HCT116 (cell line): Measurements from ENCODE around the gene ASRGL1. TPM values are rescaled to one million over a fixed set of nuclear protein-coding genes. Genes with fewer than 3 reads are reported as not detected.
A peak's percentile ranks its signal among the peaks of the same experiment; 100 is the strongest.

Source experiments
- ATAC-seq: fragments of 200-7000 bp; cut with Tn5 transposase; 2 replicates; pipeline ENCODE4 v1.9.1; 2020; ENCODE audit warnings: mild to moderate bottlenecking, moderate library complexity
- Bru-seq: library from RNA; stranded (reverse); fragments of 400-500 nt; gene quantifications from one replicate; lab custom pipeline; 2021; lab: Mats Ljungman, UMichigan
- BruChase-seq, 2 experiments: library from RNA; stranded (reverse); fragments of 400-500 nt; gene quantifications; one replicate each; lab custom pipeline; 2021; lab: Mats Ljungman, UMichigan
- BruUV-seq: library from RNA; stranded (reverse); fragments of 400-500 nt; replicated peaks from 2 replicates; lab custom pipeline; 2021; lab: Mats Ljungman, UMichigan
- CTCF ChIA-PET: fragments of 300-600 bp; sonication (Branson Sonifier 250); formaldehyde crosslinking; loops from one replicate; lab custom pipeline; 2021; ENCODE audit warnings: antibody characterized with exemption; lab: Charles Lee
- POLR2A ChIA-PET: fragments of 300-600, 350-600 bp; sonication (Branson Sonifier 250); formaldehyde crosslinking; loops from one replicate; lab custom pipeline; 2021; ENCODE audit warnings: antibody characterized with exemption; lab: Charles Lee
- RAD21 ChIA-PET, 2 experiments: fragments of 300-600 bp; sonication (Branson Sonifier 250); formaldehyde crosslinking; loops; one replicate each; lab custom pipeline; 2023; ENCODE audit warnings: low total read pairs in 2 of 2; ENCODE audit not compliant: uncharacterized antibody in 2 of 2, unreplicated experiment in 2 of 2, low non-redundant PET in 1 of 2; lab: Charles Lee
- DNase-seq: peaks from one replicate; pipeline ENCODE4 v3.0.0-alpha.2; 2010; ENCODE audit warnings: low read depth, low spot score
- H2AFZ ChIP-seq: fragments of 200-600 bp; shearing (Covaris generic), sonication (generic); 2 replicates; pipeline ENCODE4 v1.6.1; 2017; ENCODE audit warnings: low read depth, mixed run types, mixed read lengths, antibody characterized with exemption, low read length; ENCODE audit not compliant: poor library complexity, severe bottlenecking
- H3K27ac ChIP-seq: 2 replicates; pipeline ENCODE4 v1.5.1; 2012; ENCODE audit warnings: low read depth, low read length
- H3K27me3 ChIP-seq: fragments of 200-600 bp; sonication (generic); 2 replicates; pipeline ENCODE4 v1.6.1; 2016; ENCODE audit warnings: mixed run types, low read length, mixed read lengths; ENCODE audit not compliant: insufficient read depth
- H3K36me3 ChIP-seq, 2 experiments: fragments of 200-500 bp in 1 of 2; fragments of 200-600 bp in 1 of 2; sonication (Bioruptor generic) in 1 of 2; sonication (generic) in 1 of 2; 2 replicates each; pipeline versions ENCODE4 v1.5.1 to v1.6.1; 2014 to 2016; ENCODE audit warnings: low read length in 2 of 2, inconsistent platforms in 1 of 2, mixed read lengths in 1 of 2, mixed run types in 1 of 2; ENCODE audit not compliant: insufficient read depth in 2 of 2, control insufficient read depth in 1 of 2
- H3K4me1 ChIP-seq, 2 experiments: fragments of 200-600 bp in 1 of 2; sonication (generic) in 1 of 2; 2 replicates each; pipeline versions ENCODE4 v1.5.1 to v1.6.1; 2012 to 2017; ENCODE audit warnings: low read length in 2 of 2, inconsistent platforms in 1 of 2, mild to moderate bottlenecking in 1 of 2, mixed read lengths in 1 of 2, mixed run types in 1 of 2, moderate library complexity in 1 of 2; ENCODE audit not compliant: insufficient read depth in 2 of 2, control insufficient read depth in 1 of 2
- H3K4me2 ChIP-seq: fragments of 200-600 bp; sonication (generic); 2 replicates; pipeline ENCODE4 v1.6.1; 2017; ENCODE audit warnings: mixed run types, low read length, mixed read lengths
- H3K4me3 ChIP-seq, 2 experiments: fragments of 200-600 bp in 1 of 2; sonication (generic) in 1 of 2; replicated peaks in 1 of 2; 2 replicates each; pipeline ENCODE4 v1.5.1; 2011 to 2016; ENCODE audit warnings: low read length in 2 of 2, control low read depth in 1 of 2, low read depth in 1 of 2, mild to moderate bottlenecking in 1 of 2, mixed read lengths in 1 of 2, mixed run types in 1 of 2
- H3K79me2 ChIP-seq: fragments of 200-600 bp; sonication (generic); 2 replicates; pipeline ENCODE4 v1.6.1; 2017; ENCODE audit warnings: mild to moderate bottlenecking, mixed run types, low read length, moderate library complexity, mixed read lengths; ENCODE audit not compliant: insufficient read depth
- H3K9ac ChIP-seq: fragments of 200-600 bp; sonication (generic); 2 replicates; pipeline ENCODE4 v1.6.1; 2016; ENCODE audit warnings: low read length, mixed read lengths
- H3K9me2 ChIP-seq: fragments of 200-600 bp; sonication (generic), shearing (Covaris generic); 2 replicates; pipeline ENCODE4 v1.6.1; 2017; ENCODE audit warnings: mixed run types, mild to moderate bottlenecking, moderate library complexity; ENCODE audit not compliant: insufficient read depth
- H3K9me3 ChIP-seq, 2 experiments: fragments of 200-500 bp in 1 of 2; fragments of 200-600 bp in 1 of 2; sonication (Bioruptor generic) in 1 of 2; sonication (generic) in 1 of 2; 2 replicates each; pipeline ENCODE4 v1.6.1; 2014 to 2017; ENCODE audit warnings: low read length in 2 of 2, mixed read lengths in 2 of 2, inconsistent platforms in 1 of 2, low read depth in 1 of 2, mild to moderate bottlenecking in 1 of 2, mixed run types in 1 of 2, moderate library complexity in 1 of 2; ENCODE audit not compliant: control insufficient read depth in 1 of 2, insufficient read depth in 1 of 2
- H4K20me1 ChIP-seq: fragments of 200-600 bp; sonication (generic), shearing (Covaris generic); 2 replicates; pipeline ENCODE4 v1.6.1; 2017; ENCODE audit warnings: mixed run types, mild to moderate bottlenecking, moderate library complexity; ENCODE audit not compliant: insufficient read depth
- ATF3 ChIP-seq: IDR thresholded peaks from 2 replicates; pipeline ENCODE4 v1.6.1; 2012
- CTCF ChIP-seq, 3 experiments: fragments of 200-600 bp in 1 of 3; sonication (generic) in 1 of 3; IDR thresholded peaks in 2 of 3; conservative IDR thresholded peaks in 1 of 3; 2 replicates each; pipeline ENCODE4 v1.5.1; 2012 to 2017; ENCODE audit warnings: low read depth in 2 of 3, low read length in 2 of 3, antibody characterized with exemption in 1 of 3, borderline replicate concordance in 1 of 3, control low read depth in 1 of 3, mild to moderate bottlenecking in 1 of 3, mixed read lengths in 1 of 3, mixed run types in 1 of 3, moderate library complexity in 1 of 3; ENCODE audit not compliant: insufficient read depth in 1 of 3
- EGR1 ChIP-seq: IDR thresholded peaks from 2 replicates; pipeline ENCODE4 v1.6.1; 2012; ENCODE audit warnings: low read depth
- EZH2 ChIP-seq: fragments of 200-600 bp; sonication (generic); IDR thresholded peaks from 2 replicates; pipeline ENCODE4 v1.6.1; 2017; ENCODE audit warnings: antibody characterized with exemption, mixed run types
- FOSL1 ChIP-seq: IDR thresholded peaks from 2 replicates; pipeline ENCODE4 v1.6.1; 2012; ENCODE audit warnings: low read depth
- JUND ChIP-seq: IDR thresholded peaks from 2 replicates; pipeline ENCODE4 v1.6.1; 2012
- MAX ChIP-seq: IDR thresholded peaks from 2 replicates; pipeline ENCODE4 v1.6.1; 2012
- POLR2AphosphoS5 ChIP-seq: IDR thresholded peaks from 2 replicates; pipeline ENCODE4 v1.6.1; 2011; ENCODE audit warnings: mild to moderate bottlenecking, low read depth, low read length, moderate library complexity
- ZFX ChIP-seq: fragments of 450-650 bp; IDR thresholded peaks from 2 replicates; pipeline ENCODE4 v1.6.1; 2017
- ZNF274 ChIP-seq: fragments of 200-500 bp; sonication (Bioruptor generic); IDR thresholded peaks from 2 replicates; pipeline ENCODE4 v1.6.1; 2014; ENCODE audit warnings: mild to moderate bottlenecking, low read depth, low read length, inconsistent platforms
- intact Hi-C: fragments of 100-400 bp; cut with micrococcal nuclease; formaldehyde crosslinking; loops from 2 replicates; pipeline ENCODE4 v1.10.0; 2022
- long read RNA-seq: library from polyadenylated mRNA; unstranded; transcript quantifications from one replicate; pipeline ENCODE4 v2.0.0, GENCODE V29; 2021; ENCODE audit not compliant: unreplicated experiment
- polyA plus RNA-seq: library from polyadenylated mRNA; unstranded; fragments of >200 nt; gene quantifications from 2 replicates; pipeline ENCODE4 v1.2.1, GENCODE V29; 2012; ENCODE audit warnings: missing spikeins
- total RNA-seq: library from RNA; stranded (reverse); gene quantifications from one replicate; pipeline ENCODE4 v1.2.1, GENCODE V29; 2021; ENCODE audit not compliant: unreplicated experiment

The ASRGL1 gene
- total RNA-seq (27.6 TPM), Bru-seq, nascent RNA (percentile 43 among the genes with signal in this experiment), BruChase-seq, experiment 1, labeled RNA remaining after a 6-hour chase (percentile 42 among the genes with signal in this experiment), BruChase-seq, experiment 2, labeled RNA remaining after a 2-hour chase (percentile 44 among the genes with signal in this experiment)
- polyA plus RNA-seq, result 13.1 and 14.9 TPM in 2 replicates
- long read RNA-seq, transcript ASRGL1-202 (7 exons, 2,270 nt), result minor isoform, 8 of 37 reads
- long read RNA-seq, transcript ASRGL1-201 (7 exons, 2,182 nt), result major isoform, 18 of 37 reads
- long read RNA-seq, partial matches to known transcripts, result 3 of 37 reads
- long read RNA-seq, other reads (novel, unspliced or antisense), result 4 of 37 reads

GRCh38 chr11:62337303-62338181 is at the start of gene ASRGL1:
ASRGL1 (plus strand) TSS chr11:62337448; CDS start chr11:62337978, 530 bp downstream.
- Histone ChIP-seq H3K9ac (peak within 1 kb of the TSS; percentile 64), H3K27ac (0 out of 2 replicates have a peak within 1 kb of the TSS, but pooled peaks have one; percentile 25), H3K9me2 (no peaks in the 10 kb centered on the region), H3K36me3 (no peaks in the 10 kb centered on the region), H3K4me2 (peak within 1 kb of the TSS; percentile 88), H2AFZ (peak within 1 kb of the TSS; percentile 82), H3K79me2 (no peaks in the 10 kb centered on the region)
- ATAC-seq (peak; percentile 95), DNase-seq (peak; percentile 43)
- RAD21 ChIA-PET, result interaction anchor here in 1 of 2 experiments (0.6 kb wide), 1 partner anchor 9 kb away, joined by 3 read pairs; no protein-coding TSS in a partner anchor
- intact Hi-C loops, result no loop called here
- TF ChIP-seq ATF3 (no peak), ZNF274 (no peak), EZH2 (no peak), POLR2AphosphoS5 (peak; percentile 58), EGR1 (no peak), FOSL1 (no peak), MAX (peak; percentile 76; the same call in 1 of the 2 replicates), CTCF (IDR thresholded peaks at IDR 0.05 in 2 of 3, conservative IDR thresholded peaks at IDR 0.05 in 1 of 3; ENCODE audit: borderline replicate concordance in 1 of 3, insufficient read depth in 1 of 3, low read depth in 2 of 3, low read length in 2 of 3) (no peak), ZFX (no peak), JUND (no peak)
- TF ChIP-seq, all 23 proteins: peak for 2
- POLR2A ChIA-PET, result no interaction called here
- no peaks in the 10 kb centered on the region for H3K9me3 ChIP-seq
- TSS peak; percentile 53 for BruUV-seq
- CTCF ChIA-PET, result interaction anchor here (0.9 to 1.7 kb wide), 4 partner anchors 15 to 120 kb away, joined by 3 to 4 read pairs (median 3); no protein-coding TSS in a partner anchor
- peaks cover 0 to 17% of the 10 kb centered on the region in 2 experiments; a peak in 2 of 4 replicates for H3K4me1 ChIP-seq
- H3K27me3 ChIP-seq, result no peaks in the 10 kb centered on the region
- peak within 1 kb of the TSS; percentile 66 to 78 for H3K4me3 ChIP-seq
- H4K20me1 ChIP-seq, result no peaks in the 10 kb centered on the region
